Nephron (organoid): ENCODE measurements around the gene TEX47.

Experiments used
- H3K27ac Mint-ChIP-seq, 3 experiments: 2 replicates each; pipeline ENCODE4 v1.8.0; 2020; ENCODE audit warnings: mixed read lengths in 3 of 3, mild to moderate bottlenecking in 2 of 3, moderate library complexity in 1 of 3
- H3K27me3 Mint-ChIP-seq: 2 replicates; pipeline ENCODE4 v1.8.0; 2021; ENCODE audit warnings: low read depth, mild to moderate bottlenecking, moderate library complexity, mixed read lengths
- H3K36me3 Mint-ChIP-seq: 2 replicates; pipeline ENCODE4 v1.8.0; 2020; ENCODE audit warnings: low read depth, mixed read lengths
- H3K4me1 Mint-ChIP-seq: 2 replicates; pipeline ENCODE4 v1.8.0; 2020; ENCODE audit warnings: mixed read lengths
- H3K4me3 Mint-ChIP-seq, 3 experiments: 2 replicates each; pipeline ENCODE4 v1.8.0; 2020; ENCODE audit warnings: mild to moderate bottlenecking in 3 of 3, mixed read lengths in 3 of 3, moderate library complexity in 2 of 3
- H3K9me3 Mint-ChIP-seq: 2 replicates; pipeline ENCODE4 v1.8.0; 2020; ENCODE audit warnings: mixed read lengths
- TF ChIP-seq, protein P1 (sequence below), 3 experiments: fragments of 200-600 bp; sonication (generic); IDR thresholded peaks; one replicate each; pipeline ENCODE4 v1.5.0; 2021; ENCODE audit warnings: antibody characterized with exemption in 3 of 3; ENCODE audit not compliant: unreplicated experiment in 3 of 3

TEX47 gene

GRCh38 chr7:88759230-88760135, 36.1 kb downstream of the TEX47 start, which contains the start of gene ZNF804B:
Gene ZNF804B, plus strand, starts transcription at chr7:88759700. Its CDS starts 277 bp downstream, at chr7:88759977.
- TF ChIP-seq, protein P1, sequence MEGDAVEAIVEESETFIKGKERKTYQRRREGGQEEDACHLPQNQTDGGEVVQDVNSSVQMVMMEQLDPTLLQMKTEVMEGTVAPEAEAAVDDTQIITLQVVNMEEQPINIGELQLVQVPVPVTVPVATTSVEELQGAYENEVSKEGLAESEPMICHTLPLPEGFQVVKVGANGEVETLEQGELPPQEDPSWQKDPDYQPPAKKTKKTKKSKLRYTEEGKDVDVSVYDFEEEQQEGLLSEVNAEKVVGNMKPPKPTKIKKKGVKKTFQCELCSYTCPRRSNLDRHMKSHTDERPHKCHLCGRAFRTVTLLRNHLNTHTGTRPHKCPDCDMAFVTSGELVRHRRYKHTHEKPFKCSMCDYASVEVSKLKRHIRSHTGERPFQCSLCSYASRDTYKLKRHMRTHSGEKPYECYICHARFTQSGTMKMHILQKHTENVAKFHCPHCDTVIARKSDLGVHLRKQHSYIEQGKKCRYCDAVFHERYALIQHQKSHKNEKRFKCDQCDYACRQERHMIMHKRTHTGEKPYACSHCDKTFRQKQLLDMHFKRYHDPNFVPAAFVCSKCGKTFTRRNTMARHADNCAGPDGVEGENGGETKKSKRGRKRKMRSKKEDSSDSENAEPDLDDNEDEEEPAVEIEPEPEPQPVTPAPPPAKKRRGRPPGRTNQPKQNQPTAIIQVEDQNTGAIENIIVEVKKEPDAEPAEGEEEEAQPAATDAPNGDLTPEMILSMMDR (IDR thresholded peaks at IDR 0.05; ENCODE audit: unreplicated experiment in 3 of 3), result peak in 1 of 3 experiments; percentile 8
- H3K36me3 Mint-ChIP-seq, result no peaks in the 10 kb centered on the region
- H3K27ac Mint-ChIP-seq, result no peak within 1 kb of the TSS
- H3K4me1 Mint-ChIP-seq, result peaks cover 8% of the 10 kb centered on the region
- peaks cover 78% of the 10 kb centered on the region for H3K27me3 Mint-ChIP-seq
- H3K9me3 Mint-ChIP-seq, result no peaks in the 10 kb centered on the region
- peak within 1 kb of the TSS; percentile 85 to 88 (median 85) for H3K4me3 Mint-ChIP-seq

DNA sequence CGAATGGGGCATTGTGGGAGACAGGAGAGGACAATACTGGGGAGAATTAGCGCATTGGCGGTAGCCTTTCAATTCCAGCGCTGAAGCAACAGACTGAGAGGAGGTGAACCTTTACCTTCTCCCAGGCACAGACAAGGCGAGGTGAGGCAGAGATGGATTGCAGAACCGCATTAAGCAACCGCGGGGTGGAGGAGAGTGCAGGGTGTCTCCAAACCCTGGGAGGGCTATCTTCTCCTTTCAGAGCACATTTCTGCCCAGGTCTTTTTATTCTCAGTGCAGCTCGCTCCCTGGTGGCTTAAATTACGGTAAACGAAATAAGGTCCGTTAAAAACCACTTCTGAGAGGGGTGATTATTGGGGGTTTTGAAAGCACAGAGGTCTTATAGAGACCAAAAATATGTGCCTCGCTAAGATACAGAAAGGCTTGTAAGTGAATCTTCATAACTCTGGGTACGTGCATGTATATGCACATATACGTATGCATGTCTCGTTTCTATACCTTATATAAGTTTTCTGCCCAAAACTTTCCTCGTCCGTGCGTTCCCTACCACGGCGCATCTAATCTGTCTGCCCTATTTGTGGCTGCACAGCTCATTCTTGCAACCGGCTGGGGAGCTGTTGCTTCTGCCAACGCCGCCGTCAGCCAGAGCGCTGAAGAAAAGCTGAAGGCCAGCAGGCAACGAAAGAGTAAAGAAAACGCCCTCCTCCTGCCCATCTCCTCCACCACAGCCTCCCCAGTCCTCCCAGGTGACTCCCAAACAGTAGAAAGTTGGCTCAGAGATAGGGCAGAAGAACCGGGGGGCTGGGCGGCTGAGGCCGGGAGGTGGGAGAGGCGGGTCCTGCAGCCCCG, 36.9 kb downstream of the TEX47 start:
- Mint-ChIP-seq H3K27me3 (peaks cover 86% of the 10 kb centered on the region), H3K4me1 (peaks cover 8% of the 10 kb centered on the region), H3K9me3 (no peaks in the 10 kb centered on the region), H3K36me3 (no peaks in the 10 kb centered on the region), H3K27ac (no peak overlapping the region), H3K4me3 (peak overlapping the region; percentile 85 to 88 (median 85))
- TF ChIP-seq, protein P1 (IDR thresholded peaks at IDR 0.05; ENCODE audit: unreplicated experiment in 3 of 3), result peak in 1 of 3 experiments; percentile 5

DNA sequence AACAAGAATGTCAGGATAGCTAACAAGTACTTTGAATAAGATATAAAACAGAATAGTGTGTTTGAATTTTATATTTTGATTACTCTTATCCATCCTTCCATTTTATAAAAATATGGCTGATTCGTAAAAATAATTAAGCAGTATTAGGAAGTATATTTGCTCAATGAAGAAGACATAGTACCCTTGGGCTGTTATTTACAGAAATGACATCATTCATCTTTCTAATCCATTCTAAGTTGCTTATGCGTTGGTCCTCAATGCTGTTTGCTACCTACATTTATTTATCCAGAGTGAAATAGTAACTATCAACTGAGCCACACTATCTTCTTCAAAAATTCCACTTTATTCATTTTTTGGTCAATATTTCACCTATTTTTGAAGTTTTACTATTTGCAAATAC, 38.2 kb downstream of the TEX47 start:
- Mint-ChIP-seq H3K4me1 (peaks cover 8% of the 10 kb centered on the region), H3K36me3 (no peaks in the 10 kb centered on the region), H3K9me3 (no peaks in the 10 kb centered on the region), H3K27ac (no peak overlapping the region), H3K27me3 (peaks cover 84% of the 10 kb centered on the region), H3K4me3 (no peak overlapping the region)
- TF ChIP-seq, protein P1 (IDR thresholded peaks at IDR 0.05; ENCODE audit: unreplicated experiment in 3 of 3), result no peak

GRCh38 chr7:88756802-88757201, 38.7 kb downstream of the TEX47 start:
- Mint-ChIP-seq H3K4me3 (no peak overlapping the region), H3K36me3 (no peaks in the 10 kb centered on the region), H3K27me3 (peaks cover 81% of the 10 kb centered on the region), H3K4me1 (peaks cover 8% of the 10 kb centered on the region), H3K27ac (no peak overlapping the region), H3K9me3 (no peaks in the 10 kb centered on the region)
- TF ChIP-seq, protein P1 (IDR thresholded peaks at IDR 0.05; ENCODE audit: unreplicated experiment in 3 of 3), result no peak

- peaks cover 5% of the 10 kb centered on the region for H3K9me3 Mint-ChIP-seq
- no peaks in the 10 kb centered on the region for H3K27me3 Mint-ChIP-seq
- H3K4me1 Mint-ChIP-seq, result no peaks in the 10 kb centered on the region
- H3K36me3 Mint-ChIP-seq, result no peaks in the 10 kb centered on the region
- TF ChIP-seq, protein P1 (IDR thresholded peaks at IDR 0.05; ENCODE audit: unreplicated experiment in 3 of 3), result no peak
- H3K27ac Mint-ChIP-seq, result no peak overlapping the region
- H3K4me3 Mint-ChIP-seq, result no peak overlapping the region
Measured at GRCh38 chr7:88746126-88746525, 49.4 kb downstream of the TEX47 start.
